Karpas-422 (cell line): ENCODE results near the gene SLC43A2. TPM values are rescaled to one million over a fixed set of nuclear protein-coding genes. Genes with fewer than 3 reads are reported as not detected.

Experiments
- DNase-seq: peaks from one replicate; pipeline ENCODE4 v3.0.0-alpha.2; 2015
- H2AFZ ChIP-seq: fragments of 200-600 bp; sonication (generic); 2 replicates; pipeline ENCODE4 v1.6.1; 2014; ENCODE audit warnings: antibody characterized with exemption, low read length, mixed read lengths
- H3K27ac ChIP-seq: fragments of 200-600 bp; sonication (generic); 2 replicates; pipeline ENCODE4 v1.5.1; 2014; ENCODE audit warnings: mild to moderate bottlenecking, low read length, moderate library complexity
- H3K27me3 ChIP-seq: fragments of 200-600 bp; sonication (generic); 2 replicates; pipeline ENCODE4 v1.6.1; 2014; ENCODE audit warnings: low read length, mixed read lengths
- H3K36me3 ChIP-seq: fragments of 200-600 bp; sonication (generic); 2 replicates; pipeline ENCODE4 v1.6.1; 2014; ENCODE audit warnings: low read length, mixed read lengths; ENCODE audit not compliant: insufficient read depth
- H3K4me1 ChIP-seq: fragments of 200-600 bp; sonication (generic); 2 replicates; pipeline ENCODE4 v1.6.1; 2014; ENCODE audit warnings: mild to moderate bottlenecking, low read length, mixed read lengths
- H3K4me2 ChIP-seq: fragments of 200-600 bp; sonication (generic); 2 replicates; pipeline ENCODE4 v1.6.1; 2014; ENCODE audit warnings: low read length, low read depth, mild to moderate bottlenecking; ENCODE audit not compliant: poor library complexity, severe bottlenecking
- H3K4me3 ChIP-seq: fragments of 200-600 bp; sonication (generic); 2 replicates; pipeline ENCODE4 v1.5.1; 2014; ENCODE audit warnings: mild to moderate bottlenecking, antibody characterized with exemption, low read length, mixed read lengths
- H3K79me2 ChIP-seq: fragments of 200-600 bp; sonication (generic); 2 replicates; pipeline ENCODE4 v1.6.1; 2014; ENCODE audit warnings: mild to moderate bottlenecking, low read length, mixed read lengths
- H3K9ac ChIP-seq: fragments of 200-600 bp; sonication (generic); 2 replicates; pipeline ENCODE4 v1.6.0; 2014; ENCODE audit warnings: low read length
- H3K9me2 ChIP-seq: fragments of 200-600 bp; sonication (generic), shearing (Covaris generic); replicated peaks from 2 replicates; pipeline ENCODE4 v1.6.0; 2014; ENCODE audit warnings: mild to moderate bottlenecking, low read length, moderate library complexity; ENCODE audit not compliant: insufficient read depth
- H3K9me3 ChIP-seq: fragments of 300-700, 200-600 bp; sonication (generic); 2 replicates; pipeline ENCODE4 v1.6.1; 2014; ENCODE audit warnings: low read length, mixed read lengths
- H4K20me1 ChIP-seq: fragments of 200-600 bp; sonication (generic); 2 replicates; pipeline ENCODE4 v1.6.1; 2014; ENCODE audit warnings: mild to moderate bottlenecking, antibody characterized with exemption, low read length, low read depth; ENCODE audit not compliant: insufficient read depth
- total RNA-seq: library from RNA; depleted of rRNA; stranded (reverse); fragments of >200 nt; shearing (Covaris generic); gene quantifications from 2 replicates; pipeline ENCODE4 v1.2.3, GENCODE V29; 2014; ENCODE audit warnings: low replicate concordance

SLC43A2 gene
- total RNA-seq, 1 experiment from 2014 or later, result 10.0 TPM

GRCh38 chr17:1628856-1629503 lies 346 bp upstream of the SLC43A2 start:
- Histone ChIP-seq H3K27ac (peak overlapping the region; percentile 76), H3K9me3 (no peaks in the 10 kb centered on the region), H3K79me2 (no peaks in the 10 kb centered on the region), H3K4me2 (peak overlapping the region; percentile 76), H3K27me3 (no peaks in the 10 kb centered on the region), H3K9ac (peak overlapping the region; percentile 83), H3K9me2 (no peaks in the 10 kb centered on the region), H2AFZ (peak overlapping the region; percentile 44; the same call in 1 of the 2 replicates), H3K4me3 (peak overlapping the region; percentile 96), H3K36me3 (no peaks in the 10 kb centered on the region), H3K4me1 (peaks cover 45% of the 10 kb centered on the region), H4K20me1 (no peaks in the 10 kb centered on the region)
- DNase-seq, result peak; percentile 98

GRCh38 chr17:1627182-1627981 lies 1.3 kb downstream of the SLC43A2 start:
- H4K20me1 ChIP-seq, result no peaks in the 10 kb centered on the region
- no peaks in the 10 kb centered on the region for H3K9me2 ChIP-seq
- H3K4me1 ChIP-seq, result peaks cover 45% of the 10 kb centered on the region
- no peaks in the 10 kb centered on the region for H3K27me3 ChIP-seq
- peak overlapping the region; percentile 76 for H3K4me2 ChIP-seq
- peak overlapping the region; percentile 33; the same call in 1 of the 2 replicates for H2AFZ ChIP-seq
- H3K9ac ChIP-seq, result peak overlapping the region; percentile 83
- H3K36me3 ChIP-seq, result no peaks in the 10 kb centered on the region
- H3K9me3 ChIP-seq, result no peaks in the 10 kb centered on the region
- peak; percentile 90 for DNase-seq
- peak overlapping the region; percentile 76 for H3K27ac ChIP-seq
- peak overlapping the region; percentile 96 for H3K4me3 ChIP-seq
- H3K79me2 ChIP-seq, result no peaks in the 10 kb centered on the region

DNA sequence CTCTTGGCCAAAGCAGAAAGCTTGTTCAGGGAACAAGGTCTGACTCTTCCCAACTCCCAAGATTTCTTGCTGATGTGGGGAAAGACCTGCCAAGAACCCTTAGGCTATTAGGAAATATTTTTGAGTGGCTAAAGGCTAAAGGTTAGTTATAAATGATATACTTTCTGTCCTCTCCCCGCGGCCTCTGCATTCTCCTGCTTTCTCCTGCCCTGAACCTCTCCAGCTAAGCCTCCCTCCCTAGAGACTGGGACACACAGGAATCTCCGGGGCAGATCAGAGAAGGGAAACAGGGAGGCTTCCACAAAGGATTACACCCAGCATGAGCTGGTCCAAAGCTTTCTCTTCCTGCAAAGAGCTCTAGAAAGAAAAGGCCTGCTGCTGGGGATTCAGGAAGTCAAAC lies 2.3 kb downstream of the SLC43A2 start:
- Histone ChIP-seq H3K4me2 (peak overlapping the region; percentile 76), H3K4me1 (peaks cover 53% of the 10 kb centered on the region), H2AFZ (peak overlapping the region; percentile 33; the same call in 1 of the 2 replicates), H3K9me3 (no peaks in the 10 kb centered on the region), H4K20me1 (no peaks in the 10 kb centered on the region), H3K9me2 (no peaks in the 10 kb centered on the region), H3K36me3 (no peaks in the 10 kb centered on the region), H3K9ac (peak overlapping the region; percentile 83), H3K79me2 (no peaks in the 10 kb centered on the region), H3K27ac (peak overlapping the region; percentile 76), H3K27me3 (no peaks in the 10 kb centered on the region), H3K4me3 (peak overlapping the region; percentile 96)
- DNase-seq, result no peak

DNA sequence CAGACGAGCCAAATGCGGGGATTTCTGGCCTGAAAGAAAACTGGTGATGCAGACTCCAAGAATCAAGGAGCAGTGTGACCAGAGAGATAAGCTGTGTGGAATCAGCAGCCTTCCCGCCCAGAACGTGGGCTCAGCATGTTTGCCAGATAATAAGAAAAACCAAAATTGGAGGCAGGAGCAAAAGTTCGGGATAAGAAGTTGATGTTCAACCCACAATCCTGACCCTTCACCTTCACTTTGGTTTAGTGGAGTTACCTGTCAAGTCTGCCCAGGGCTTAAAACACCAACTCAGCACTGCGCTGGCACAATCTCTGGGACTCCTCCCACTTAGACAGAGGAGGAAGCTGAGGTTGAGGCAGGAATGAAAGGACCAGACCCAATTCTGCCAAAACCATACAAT lies 3.1 kb downstream of the SLC43A2 start:
- no peaks in the 10 kb centered on the region for H4K20me1 ChIP-seq
- peak; percentile 61 for DNase-seq
- H3K36me3 ChIP-seq, result no peaks in the 10 kb centered on the region
- H3K9me3 ChIP-seq, result no peaks in the 10 kb centered on the region
- no peak overlapping the region for H2AFZ ChIP-seq
- peak overlapping the region; percentile 35 for H3K9ac ChIP-seq
- peaks cover 55% of the 10 kb centered on the region for H3K4me1 ChIP-seq
- H3K27ac ChIP-seq, result peak overlapping the region; percentile 76
- peak overlapping the region; percentile 76 for H3K4me2 ChIP-seq
- no peaks in the 10 kb centered on the region for H3K9me2 ChIP-seq
- peak overlapping the region; percentile 96; the same call in 1 of the 2 replicates for H3K4me3 ChIP-seq
- no peaks in the 10 kb centered on the region for H3K79me2 ChIP-seq
- H3K27me3 ChIP-seq, result no peaks in the 10 kb centered on the region

GRCh38 chr17:1625053-1625452 lies 3.6 kb downstream of the SLC43A2 start:
- no peak overlapping the region for H2AFZ ChIP-seq
- H3K36me3 ChIP-seq, result no peaks in the 10 kb centered on the region
- H3K27me3 ChIP-seq, result no peaks in the 10 kb centered on the region
- no peaks in the 10 kb centered on the region for H4K20me1 ChIP-seq
- no peaks in the 10 kb centered on the region for H3K9me3 ChIP-seq
- H3K9ac ChIP-seq, result peak overlapping the region; percentile 35
- peak overlapping the region; percentile 76 for H3K4me2 ChIP-seq
- H3K4me1 ChIP-seq, result peaks cover 55% of the 10 kb centered on the region
- no peaks in the 10 kb centered on the region for H3K79me2 ChIP-seq
- H3K9me2 ChIP-seq, result no peaks in the 10 kb centered on the region
- peak overlapping the region; percentile 96; the same call in 1 of the 2 replicates for H3K4me3 ChIP-seq
- peak; percentile 48 for DNase-seq
- H3K27ac ChIP-seq, result peak overlapping the region; percentile 76

DNA sequence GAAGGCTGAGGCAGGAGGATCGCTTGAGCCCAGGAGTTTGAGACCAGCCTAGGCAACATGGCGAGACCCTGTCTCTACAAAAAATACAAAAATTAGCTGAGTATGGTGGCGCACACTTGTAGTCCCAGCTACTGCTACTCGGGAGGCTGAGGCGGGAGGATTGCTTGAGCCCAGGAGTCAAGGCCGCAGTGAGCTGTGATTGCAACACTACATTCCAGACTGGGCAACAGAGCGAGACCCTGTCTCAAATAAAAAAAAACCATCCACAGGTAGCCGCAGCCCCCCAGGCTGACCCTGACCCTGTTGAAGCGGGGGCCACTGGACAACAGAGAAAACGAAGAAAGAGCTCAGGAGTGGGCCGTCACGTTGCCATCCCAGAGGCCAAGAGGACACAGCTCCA lies 4.0 kb downstream of the SLC43A2 start:
- no peak overlapping the region for H3K27ac ChIP-seq
- no peak overlapping the region for H3K4me2 ChIP-seq
- no peaks in the 10 kb centered on the region for H3K36me3 ChIP-seq
- H3K4me1 ChIP-seq, result peaks cover 52% of the 10 kb centered on the region
- H3K9me3 ChIP-seq, result no peaks in the 10 kb centered on the region
- no peaks in the 10 kb centered on the region for H3K9me2 ChIP-seq
- no peak overlapping the region for H2AFZ ChIP-seq
- DNase-seq, result no peak
- no peaks in the 10 kb centered on the region for H3K79me2 ChIP-seq
- no peak overlapping the region for H3K4me3 ChIP-seq
- H4K20me1 ChIP-seq, result no peaks in the 10 kb centered on the region
- H3K27me3 ChIP-seq, result no peaks in the 10 kb centered on the region
- no peak overlapping the region for H3K9ac ChIP-seq

- no peaks in the 10 kb centered on the region for H3K9me2 ChIP-seq
- no peak overlapping the region for H2AFZ ChIP-seq
- no peaks in the 10 kb centered on the region for H3K79me2 ChIP-seq
- H3K4me1 ChIP-seq, result peaks cover 44% of the 10 kb centered on the region
- no peak for DNase-seq
- no peaks in the 10 kb centered on the region for H4K20me1 ChIP-seq
- H3K4me2 ChIP-seq, result no peak overlapping the region
- no peak overlapping the region for H3K27ac ChIP-seq
- H3K36me3 ChIP-seq, result no peaks in the 10 kb centered on the region
- no peak overlapping the region for H3K4me3 ChIP-seq
- H3K27me3 ChIP-seq, result no peaks in the 10 kb centered on the region
- no peak overlapping the region for H3K9ac ChIP-seq
- no peaks in the 10 kb centered on the region for H3K9me3 ChIP-seq
Measured at GRCh38 chr17:1623057-1623630, 5.5 kb downstream of the SLC43A2 start.
